Measurements from ENCODE around the gene SIAH1. TPM values are rescaled to one million over a fixed set of nuclear protein-coding genes. Genes with fewer than 3 reads are reported as not detected.
A peak's percentile ranks its signal among the peaks of the same experiment; 100 is the strongest.

SIAH1 gene
- total RNA-seq, 1 experiment from 2014 or later, result 33.2 TPM

- no peak overlapping the region for H2BK5ac ChIP-seq (ENCODE audit: insufficient read length, low read length)
- no peak overlapping the region for H2BK20ac ChIP-seq (ENCODE audit: low read depth, low read length, poor library complexity, severe bottlenecking)
- no peak overlapping the region for H2AK5ac ChIP-seq (ENCODE audit: insufficient read length, low read length)
- H3K79me1 ChIP-seq (ENCODE audit: insufficient read depth, low read depth, low read length, poor library complexity, severe bottlenecking), result no peaks in the 10 kb centered on the region
- no peak overlapping the region for H3K4me2 ChIP-seq (ENCODE audit: insufficient read depth, insufficient read length, low read length)
- H2BK120ac ChIP-seq (ENCODE audit: low read depth, low read length, poor library complexity, severe bottlenecking), result no peak overlapping the region
- H4K20me1 ChIP-seq (ENCODE audit: control insufficient read depth, insufficient read depth, insufficient read length), result no peaks in the 10 kb centered on the region
- no peaks in the 10 kb centered on the region for H3K27me3 ChIP-seq (ENCODE audit: insufficient read depth, low read length)
- H3K4me1 ChIP-seq (ENCODE audit: insufficient read depth, low read length), result peaks cover 10% of the 10 kb centered on the region; the same call in 1 of the 2 replicates
- H3T11ph ChIP-seq (ENCODE audit: low read length), result no peak overlapping the region
- H3K23me2 ChIP-seq (ENCODE audit: insufficient read length, low read depth, low read length, poor library complexity, severe bottlenecking), result no peaks in the 10 kb centered on the region
- no peak overlapping the region for H3K4ac ChIP-seq (ENCODE audit: low read depth, low read length)
- H3K23ac ChIP-seq (ENCODE audit: insufficient read length, low read depth, low read length), result no peak overlapping the region
- no CpG with 5 or more reads among the region's 9 CpGs for WGBS (ENCODE audit: extremely low coverage, insufficient read length, low lambda C conversion rate)
- H3K9me3 Mint-ChIP-seq, result no peaks in the 10 kb centered on the region
- no peak overlapping the region for H3K56ac ChIP-seq (ENCODE audit: insufficient read length, low read depth, low read length)
- peak; percentile 56 for DNase-seq
- H4K5ac ChIP-seq (ENCODE audit: insufficient read length, low read depth, low read length), result no peak overlapping the region
- TF ChIP-seq, protein P1, sequence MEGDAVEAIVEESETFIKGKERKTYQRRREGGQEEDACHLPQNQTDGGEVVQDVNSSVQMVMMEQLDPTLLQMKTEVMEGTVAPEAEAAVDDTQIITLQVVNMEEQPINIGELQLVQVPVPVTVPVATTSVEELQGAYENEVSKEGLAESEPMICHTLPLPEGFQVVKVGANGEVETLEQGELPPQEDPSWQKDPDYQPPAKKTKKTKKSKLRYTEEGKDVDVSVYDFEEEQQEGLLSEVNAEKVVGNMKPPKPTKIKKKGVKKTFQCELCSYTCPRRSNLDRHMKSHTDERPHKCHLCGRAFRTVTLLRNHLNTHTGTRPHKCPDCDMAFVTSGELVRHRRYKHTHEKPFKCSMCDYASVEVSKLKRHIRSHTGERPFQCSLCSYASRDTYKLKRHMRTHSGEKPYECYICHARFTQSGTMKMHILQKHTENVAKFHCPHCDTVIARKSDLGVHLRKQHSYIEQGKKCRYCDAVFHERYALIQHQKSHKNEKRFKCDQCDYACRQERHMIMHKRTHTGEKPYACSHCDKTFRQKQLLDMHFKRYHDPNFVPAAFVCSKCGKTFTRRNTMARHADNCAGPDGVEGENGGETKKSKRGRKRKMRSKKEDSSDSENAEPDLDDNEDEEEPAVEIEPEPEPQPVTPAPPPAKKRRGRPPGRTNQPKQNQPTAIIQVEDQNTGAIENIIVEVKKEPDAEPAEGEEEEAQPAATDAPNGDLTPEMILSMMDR (conservative IDR thresholded peaks at IDR 0.05), result peak; percentile 63
- peaks cover 6 to 25% (median 13%) of the 10 kb centered on the region in 3 experiments; a peak in 6 of 7 replicates for H3K36me3 Mint-ChIP-seq (ENCODE audit: insufficient read depth in 1 of 3, low read depth in 3 of 3)
- no peak overlapping the region for H3K18ac ChIP-seq (ENCODE audit: insufficient read length, low read depth, low read length)
- peaks cover 19 to 24% of the 10 kb centered on the region in 2 experiments for H3K4me1 Mint-ChIP-seq
- H3K9me3 ChIP-seq (ENCODE audit: control insufficient read depth, low read depth, low read length), result no peaks in the 10 kb centered on the region
- no peaks in the 10 kb centered on the region for H3K27me3 Mint-ChIP-seq (ENCODE audit: low read depth)
- H3K27ac ChIP-seq (ENCODE audit: insufficient read length, low read depth, low read length), result no peak overlapping the region
- no peak overlapping the region for H2BK15ac ChIP-seq (ENCODE audit: low read depth, low read length)
- H2AFZ ChIP-seq (ENCODE audit: low read length), result no peak overlapping the region
- no peak overlapping the region for H4K91ac ChIP-seq (ENCODE audit: insufficient read length, low read depth, low read length)
- no peaks in the 10 kb centered on the region for H3K79me2 ChIP-seq (ENCODE audit: insufficient read depth, low read length)
- H3K9ac ChIP-seq (ENCODE audit: extremely low read depth, insufficient read length, low read length), result no peak overlapping the region
- H2BK12ac ChIP-seq (ENCODE audit: insufficient read length, low read depth, low read length), result no peak overlapping the region
- H3K14ac ChIP-seq (ENCODE audit: insufficient read depth, low read length), result no peak overlapping the region; the same call in 1 of the 2 replicates
- no peak overlapping the region; a peak in 2 of 7 replicates for H3K27ac Mint-ChIP-seq
- H3K4me3 Mint-ChIP-seq, result no peak overlapping the region
- H4K8ac ChIP-seq (replicated peaks; ENCODE audit: insufficient read length, low read depth, low read length), result no peak overlapping the region
These were observed 50.9 kb downstream of the SIAH1 start for GRCh38 chr16:48334325-48334724.
